Activated T-helper 2 cell treated with anti-CD3 and anti-CD28 coated beads, Interferon-gamma antibody, Interleukin-2, Interleukin-4, amounts not matched to agents 10 μg/mL and 5 μg/mL and 100 μg/mL, durations not matched to agents 14 hours and 24 hours and 36 hours (primary cell): ENCODE data around the gene HSPB8. TPM values are rescaled to one million over a fixed set of nuclear protein-coding genes. Genes with fewer than 3 reads are reported as not detected.

Experiments used
- DNase-seq: peaks from one replicate; pipeline ENCODE4 v3.0.0; 2021; ENCODE audit warnings: low spot score
- H3K27ac Mint-ChIP-seq: one replicate; pipeline ENCODE4 v1.8.0; 2021; ENCODE audit warnings: mixed read lengths
- H3K27me3 Mint-ChIP-seq: one replicate; pipeline ENCODE4 v1.8.0; 2021; ENCODE audit warnings: low read depth, mixed read lengths
- H3K36me3 Mint-ChIP-seq: one replicate; pipeline ENCODE4 v1.8.0; 2021; ENCODE audit warnings: low read depth, mixed read lengths
- H3K4me1 Mint-ChIP-seq: one replicate; pipeline ENCODE4 v1.8.0; 2021; ENCODE audit warnings: low read depth, mixed read lengths
- H3K4me3 Mint-ChIP-seq: one replicate; pipeline ENCODE4 v1.8.0; 2021; ENCODE audit warnings: low read depth, mild to moderate bottlenecking, moderate library complexity, mixed read lengths
- H3K9me3 Mint-ChIP-seq: one replicate; pipeline ENCODE4 v1.8.0; 2021; ENCODE audit warnings: mixed read lengths
- intact Hi-C: fragments of 100-400 bp; cut with micrococcal nuclease; formaldehyde crosslinking; loops from one replicate; pipeline ENCODE4 v1.15.1; 2023
- total RNA-seq: library from RNA; stranded (reverse); gene quantifications from 2 replicates; pipeline ENCODE4 v1.2.3, GENCODE V29; 2022

HSPB8 gene
- total RNA-seq, 1 donor from 2014 or later: not detected

GRCh38 chr12:119229837-119230236 lies 51.1 kb downstream of the HSPB8 start:
- intact Hi-C loops: no loop called here
- Mint-ChIP-seq H3K9me3 (no peaks in the 10 kb centered on the region), H3K4me1 (no peaks in the 10 kb centered on the region), H3K4me3 (no peak overlapping the region), H3K27ac (no peak overlapping the region), H3K27me3 (no peaks in the 10 kb centered on the region), H3K36me3 (no peaks in the 10 kb centered on the region)
- no peak for DNase-seq

GRCh38 chr12:119230807-119231206 lies 52.1 kb downstream of the HSPB8 start:
- Mint-ChIP-seq H3K36me3 (no peaks in the 10 kb centered on the region), H3K4me3 (no peak overlapping the region), H3K27me3 (no peaks in the 10 kb centered on the region), H3K27ac (no peak overlapping the region), H3K4me1 (no peaks in the 10 kb centered on the region), H3K9me3 (no peaks in the 10 kb centered on the region)
- DNase-seq: no peak
- intact Hi-C loops: no loop called here

GRCh38 chr12:119231774-119232173 lies 53.0 kb downstream of the HSPB8 start:
- Mint-ChIP-seq H3K4me3 (no peak overlapping the region), H3K27ac (no peak overlapping the region), H3K36me3 (no peaks in the 10 kb centered on the region), H3K4me1 (no peaks in the 10 kb centered on the region), H3K9me3 (no peaks in the 10 kb centered on the region), H3K27me3 (no peaks in the 10 kb centered on the region)
- intact Hi-C loops: no loop called here
- no peak for DNase-seq

GRCh38 chr12:119235197-119235751 lies 56.5 kb downstream of the HSPB8 start:
- Mint-ChIP-seq H3K36me3 (no peaks in the 10 kb centered on the region), H3K27ac (no peak overlapping the region), H3K27me3 (no peaks in the 10 kb centered on the region), H3K9me3 (no peaks in the 10 kb centered on the region), H3K4me1 (no peaks in the 10 kb centered on the region), H3K4me3 (no peak overlapping the region)
- DNase-seq: no peak
- intact Hi-C loops: no loop called here

- H3K27ac Mint-ChIP-seq: no peak overlapping the region
- no peak overlapping the region for H3K4me3 Mint-ChIP-seq
- no peaks in the 10 kb centered on the region for H3K36me3 Mint-ChIP-seq
- DNase-seq: no peak
- no peaks in the 10 kb centered on the region for H3K9me3 Mint-ChIP-seq
- H3K4me1 Mint-ChIP-seq: no peaks in the 10 kb centered on the region
- no peaks in the 10 kb centered on the region for H3K27me3 Mint-ChIP-seq
- intact Hi-C loops: no loop called here
Observed at GRCh38 chr12:119236372-119236771, 57.6 kb downstream of the HSPB8 start.

- no peak overlapping the region for H3K4me3 Mint-ChIP-seq
- no peaks in the 10 kb centered on the region for H3K4me1 Mint-ChIP-seq
- H3K27ac Mint-ChIP-seq: no peak overlapping the region
- no peak for DNase-seq
- H3K9me3 Mint-ChIP-seq: no peaks in the 10 kb centered on the region
- H3K36me3 Mint-ChIP-seq: no peaks in the 10 kb centered on the region
- intact Hi-C loops: no loop called here
- no peaks in the 10 kb centered on the region for H3K27me3 Mint-ChIP-seq
Observed at GRCh38 chr12:119239040-119239439, 60.3 kb downstream of the HSPB8 start.

- no peaks in the 10 kb centered on the region for H3K36me3 Mint-ChIP-seq
- H3K4me1 Mint-ChIP-seq: no peaks in the 10 kb centered on the region
- no peak overlapping the region for H3K27ac Mint-ChIP-seq
- no peak overlapping the region for H3K4me3 Mint-ChIP-seq
- H3K9me3 Mint-ChIP-seq: no peaks in the 10 kb centered on the region
- H3K27me3 Mint-ChIP-seq: no peaks in the 10 kb centered on the region
- DNase-seq: no peak
- intact Hi-C loops: no loop called here
Observed at GRCh38 chr12:119241049-119241448, 62.3 kb downstream of the HSPB8 start.

- H3K4me3 Mint-ChIP-seq: no peak overlapping the region
- no peaks in the 10 kb centered on the region for H3K4me1 Mint-ChIP-seq
- DNase-seq: no peak
- intact Hi-C loops: no loop called here
- H3K27ac Mint-ChIP-seq: no peak overlapping the region
- H3K27me3 Mint-ChIP-seq: no peaks in the 10 kb centered on the region
- no peaks in the 10 kb centered on the region for H3K9me3 Mint-ChIP-seq
- no peaks in the 10 kb centered on the region for H3K36me3 Mint-ChIP-seq
Observed at GRCh38 chr12:119241580-119242169, 62.9 kb downstream of the HSPB8 start.

Other genes starting within 250 kb of the HSPB8 start
- gene SRRM4, start 197.4 kb upstream of the HSPB8 start, total RNA-seq: not detected in 2 replicates
- gene CCDC60, start 155.8 kb downstream of the HSPB8 start, total RNA-seq: not detected in 2 replicates